Endothelial cell of umbilical vein (primary cell): Measurements from ENCODE around the gene SEMA3A. TPM values are rescaled to one million over a fixed set of nuclear protein-coding genes. Genes with fewer than 3 reads are reported as not detected.

ENCODE experiments used
- BruUV-seq: library from RNA; stranded (reverse); fragments of 400-500 nt; replicated peaks from 2 replicates; lab custom pipeline; 2021; lab: Mats Ljungman, UMichigan
- CTCF ChIA-PET: fragments of 300-600, 350-600 bp; sonication (Branson Sonifier 250); formaldehyde crosslinking; loops from one replicate; lab custom pipeline; 2021; ENCODE audit warnings: antibody characterized with exemption, inconsistent platforms; lab: Charles Lee
- POLR2A ChIA-PET: fragments of 300-600, 350-600 bp; sonication (Branson Sonifier 250); formaldehyde crosslinking; loops from one replicate; lab custom pipeline; 2021; ENCODE audit warnings: antibody characterized with exemption, inconsistent platforms; lab: Charles Lee
- DNase-seq: peaks from one replicate; pipeline ENCODE4 v3.0.0-alpha.2; 2011; ENCODE audit warnings: low read depth, low spot score
- FAIRE-seq: peaks from 2 replicates; lab custom pipeline; 2011; peaks lifted over from hg19 to GRCh38; lab: Jason Lieb, UNC
- H2AFZ ChIP-seq: 2 replicates; pipeline ENCODE4 v1.6.0; 2012; ENCODE audit warnings: low read depth, low read length, control low read depth, inconsistent platforms
- H3K27ac ChIP-seq: 2 replicates; pipeline ENCODE4 v1.5.1; 2011; ENCODE audit warnings: low read depth, mild to moderate bottlenecking, control low read depth, low read length, moderate library complexity; ENCODE audit not compliant: insufficient read depth
- H3K27me3 ChIP-seq, 2 experiments: 2 replicates each; pipeline versions ENCODE4 v1.6.0 to v1.6.1; 2011; ENCODE audit warnings: low read length in 2 of 2, mixed read lengths in 1 of 2; ENCODE audit not compliant: control insufficient read depth in 2 of 2, insufficient read depth in 2 of 2
- H3K36me3 ChIP-seq, 2 experiments: 2 replicates in 1 of 2; 3 replicates in 1 of 2; pipeline ENCODE4 v1.5.1; 2011; ENCODE audit warnings: low read length in 2 of 2, mild to moderate bottlenecking in 1 of 2, moderate library complexity in 1 of 2; ENCODE audit not compliant: control insufficient read depth in 2 of 2, insufficient read depth in 2 of 2; ENCODE audit errors: extremely low read depth in 1 of 2
- H3K4me1 ChIP-seq: 3 replicates; pipeline ENCODE4 v1.5.1; 2011; ENCODE audit warnings: mild to moderate bottlenecking, low read length; ENCODE audit not compliant: control insufficient read depth, insufficient read depth; ENCODE audit errors: extremely low read depth
- H3K4me2 ChIP-seq: 2 replicates; pipeline ENCODE4 v1.6.1; 2011; ENCODE audit warnings: low read length, control low read depth, mixed read lengths; ENCODE audit not compliant: insufficient read depth
- H3K4me3 ChIP-seq, 3 experiments: fragments of 200-600 bp in 1 of 3; sonication (generic), shearing (Covaris generic) in 1 of 3; replicated peaks in 1 of 3; 2 replicates each; pipeline ENCODE4 v1.5.1; 2011 to 2016; ENCODE audit warnings: control low read depth in 3 of 3, low read length in 3 of 3, mild to moderate bottlenecking in 2 of 3, inconsistent platforms in 1 of 3, low read depth in 1 of 3, moderate library complexity in 1 of 3; ENCODE audit not compliant: insufficient read depth in 1 of 3
- H3K79me2 ChIP-seq: 2 replicates; pipeline ENCODE4 v1.6.0; 2012; ENCODE audit warnings: low read length, inconsistent platforms; ENCODE audit not compliant: control insufficient read depth, insufficient read depth
- H3K9ac ChIP-seq: replicated peaks from 2 replicates; pipeline ENCODE3; 2011; ENCODE audit warnings: low read length, control low read depth; ENCODE audit not compliant: insufficient read depth; ENCODE audit errors: extremely low read depth
- H3K9me1 ChIP-seq: replicated peaks from 3 replicates; pipeline ENCODE4 v1.6.0; 2011; ENCODE audit warnings: mild to moderate bottlenecking, low read length; ENCODE audit not compliant: control insufficient read depth, insufficient read depth; ENCODE audit errors: extremely low read depth
- H3K9me3 ChIP-seq: replicated peaks from 2 replicates; pipeline ENCODE4 v1.5.1; 2012; ENCODE audit warnings: low read length, inconsistent platforms; ENCODE audit not compliant: control insufficient read depth, insufficient read depth
- H4K20me1 ChIP-seq: replicated peaks from 2 replicates; pipeline ENCODE3; 2011; ENCODE audit warnings: mild to moderate bottlenecking, low read length; ENCODE audit not compliant: control insufficient read depth, insufficient read depth; ENCODE audit errors: extremely low read depth
- GATA2 ChIP-seq: IDR thresholded peaks from 2 replicates; pipeline ENCODE4 v1.7.0; 2011; ENCODE audit warnings: low read depth, mild to moderate bottlenecking, moderate library complexity, mixed read lengths, low read length; ENCODE audit not compliant: insufficient read length, insufficient read depth
- MYC ChIP-seq: IDR thresholded peaks from one replicate; pipeline ENCODE4 v1.6.1; 2011; ENCODE audit warnings: mild to moderate bottlenecking, low read depth, low read length
- POLR2A ChIP-seq: IDR thresholded peaks from 2 replicates; pipeline ENCODE4 v1.6.1; 2012; ENCODE audit warnings: low read depth, mild to moderate bottlenecking, control low read depth, low read length
- POLR2AphosphoS5 ChIP-seq: IDR thresholded peaks from 2 replicates; pipeline ENCODE4 v1.6.1; 2012; ENCODE audit warnings: low read depth, mild to moderate bottlenecking, control low read depth, low read length, moderate library complexity; ENCODE audit not compliant: insufficient read depth
- dilution Hi-C: fragments of 300-500 bp; cut with MboI; formaldehyde crosslinking; loops from one replicate; pipeline ENCODE4 v1.15.0; 2019; ENCODE audit warnings: low sequenced_read_pairs; ENCODE audit not compliant: extremely low pct_ligation_motif_present
- intact Hi-C: fragments of 100-400 bp; cut with micrococcal nuclease; formaldehyde crosslinking; loops from one replicate; pipeline ENCODE4 v1.10.0; 2022
- polyA plus RNA-seq, 4 experiments: library from polyadenylated mRNA; depleted of rRNA in 3 of 4; stranded (reverse) in 3 of 4; unstranded in 1 of 4; fragments of >200 nt; gene quantifications; 2 replicates each; pipeline versions ENCODE4 v1.2.1 to v1.2.3, GENCODE V29; 2011 to 2012; ENCODE audit warnings: missing spikeins in 1 of 4
- total RNA-seq: library from RNA; stranded (reverse); gene quantifications from 2 replicates; pipeline ENCODE4 v1.2.3, GENCODE V29; 2021
- TF ChIP-seq, protein P1 (sequence below), 2 donors: IDR thresholded peaks; 1 replicate in 1 of 2; 2 replicates in 1 of 2; pipeline ENCODE4 v1.5.1; 2011; ENCODE audit warnings: low read length in 2 of 2, mild to moderate bottlenecking in 2 of 2, moderate library complexity in 2 of 2, control low read depth in 1 of 2, inconsistent platforms in 1 of 2, low read depth in 1 of 2; ENCODE audit not compliant: insufficient read depth in 1 of 2; ENCODE audit errors: extremely low read depth in 1 of 2

Gene SEMA3A
- total and polyA plus RNA-seq, 2 donors (not counting 3 experiments of a cell fraction or from before 2014, with no cell fraction given), result 0.68 to 1.2 TPM

DNA sequence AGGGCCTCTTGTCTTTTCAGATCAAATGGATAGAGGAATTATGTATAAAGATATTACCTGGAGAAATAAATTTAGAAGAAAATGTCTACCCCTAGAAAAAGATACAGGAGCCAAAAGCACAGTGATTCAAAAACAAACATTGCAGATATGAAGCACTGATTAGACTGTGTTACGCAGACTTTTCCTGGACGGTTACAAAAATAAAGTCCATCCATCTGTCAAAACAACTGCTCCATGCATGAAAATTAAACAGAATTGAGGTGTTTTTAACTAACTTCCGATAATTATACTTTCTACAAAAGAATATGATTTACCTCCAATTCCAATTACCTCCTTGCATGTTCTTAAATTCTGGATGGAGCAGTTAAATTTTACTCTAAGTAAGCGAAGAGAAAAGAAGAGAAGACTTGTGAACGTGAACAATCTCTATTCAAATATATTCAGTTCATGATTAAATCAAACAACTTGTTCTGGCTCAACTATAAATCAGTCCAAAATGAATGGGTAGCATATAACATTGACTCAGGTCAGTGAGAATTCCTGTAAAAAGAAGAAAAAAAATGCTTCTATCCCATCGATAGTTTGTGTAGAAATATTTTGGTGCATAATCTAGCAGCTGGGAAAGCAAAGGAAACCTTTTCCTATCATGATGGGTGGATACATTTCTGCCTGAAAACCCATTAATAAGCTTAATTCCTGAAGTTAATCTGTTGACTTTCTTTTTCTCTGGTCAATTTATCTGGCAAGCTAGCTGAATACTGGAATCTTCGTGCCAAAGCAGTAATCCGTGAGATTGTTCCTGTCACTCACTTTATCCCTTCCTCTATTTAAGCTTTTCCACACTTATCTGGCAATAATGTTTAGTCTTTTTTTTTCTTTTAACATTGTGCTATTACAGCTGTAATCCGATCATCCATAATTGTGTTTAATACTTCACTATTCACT is 80.4 kb downstream of the SEMA3A start:
- H3K4me1 ChIP-seq, result peaks cover 25% of the 10 kb centered on the region
- H3K36me3 ChIP-seq, result no peaks in the 10 kb centered on the region
- no peaks in the 10 kb centered on the region for H4K20me1 ChIP-seq
- POLR2A ChIA-PET, result no interaction called here
- intact Hi-C loops (loop anchor here (2.0 to 5.0 kb wide), 4 partner anchors 53 to 188 kb away; no protein-coding TSS in a partner anchor), dilution Hi-C loops (no loop called here)
- CTCF ChIA-PET, result interaction anchor here (0.9 to 1.5 kb wide), 4 partner anchors 8 to 908 kb away, joined by 3 to 4 read pairs (median 4); no protein-coding TSS in a partner anchor
- H3K4me2 ChIP-seq, result peak overlapping the region; percentile 49
- H2AFZ ChIP-seq, result peak overlapping the region; percentile 36
- peak; percentile 79 for DNase-seq
- no peaks in the 10 kb centered on the region for H3K79me2 ChIP-seq
- H3K9ac ChIP-seq, result no peak overlapping the region
- peak overlapping the region; percentile 52 for H3K27ac ChIP-seq
- H3K9me1 ChIP-seq, result no peaks in the 10 kb centered on the region
- no peaks in the 10 kb centered on the region for H3K27me3 ChIP-seq
- no peak overlapping the region for H3K4me3 ChIP-seq
- FAIRE-seq, result no peak
- BruUV-seq, result no TSS peak
- peak; percentile 22 for TF ChIP-seq GATA2
- TF ChIP-seq MYC, result no peak
- TF ChIP-seq POLR2AphosphoS5, result no peak
- no peaks in the 10 kb centered on the region for H3K9me3 ChIP-seq

DNA sequence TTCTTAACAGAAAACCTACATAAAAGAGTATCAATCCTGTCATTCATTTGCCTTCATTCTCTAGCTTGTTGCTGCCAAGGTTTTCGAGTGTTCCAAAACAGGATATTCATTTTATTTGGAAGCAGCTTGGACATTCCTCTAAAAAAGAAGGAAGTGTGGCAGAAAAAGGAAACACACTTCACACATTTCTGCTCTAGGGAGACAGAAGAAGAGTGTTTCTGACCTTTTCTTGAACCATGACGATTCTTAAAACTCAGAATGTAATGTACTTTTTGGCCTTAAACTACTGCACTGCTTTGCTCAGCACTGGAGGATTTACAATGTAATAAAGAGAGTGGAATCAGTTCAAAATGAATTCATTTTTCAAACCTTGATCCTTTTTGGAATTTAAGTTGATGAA is 81.3 kb downstream of the SEMA3A start:
- dilution Hi-C loops, result no loop called here
- H2AFZ ChIP-seq, result peak overlapping the region; percentile 79
- intact Hi-C loops, result loop anchor here (2.0 to 5.0 kb wide), 4 partner anchors 52 to 189 kb away; no protein-coding TSS in a partner anchor
- TF ChIP-seq MYC (no peak), POLR2AphosphoS5 (no peak), GATA2 (no peak), POLR2A (no peak)
- TF ChIP-seq, protein P1, sequence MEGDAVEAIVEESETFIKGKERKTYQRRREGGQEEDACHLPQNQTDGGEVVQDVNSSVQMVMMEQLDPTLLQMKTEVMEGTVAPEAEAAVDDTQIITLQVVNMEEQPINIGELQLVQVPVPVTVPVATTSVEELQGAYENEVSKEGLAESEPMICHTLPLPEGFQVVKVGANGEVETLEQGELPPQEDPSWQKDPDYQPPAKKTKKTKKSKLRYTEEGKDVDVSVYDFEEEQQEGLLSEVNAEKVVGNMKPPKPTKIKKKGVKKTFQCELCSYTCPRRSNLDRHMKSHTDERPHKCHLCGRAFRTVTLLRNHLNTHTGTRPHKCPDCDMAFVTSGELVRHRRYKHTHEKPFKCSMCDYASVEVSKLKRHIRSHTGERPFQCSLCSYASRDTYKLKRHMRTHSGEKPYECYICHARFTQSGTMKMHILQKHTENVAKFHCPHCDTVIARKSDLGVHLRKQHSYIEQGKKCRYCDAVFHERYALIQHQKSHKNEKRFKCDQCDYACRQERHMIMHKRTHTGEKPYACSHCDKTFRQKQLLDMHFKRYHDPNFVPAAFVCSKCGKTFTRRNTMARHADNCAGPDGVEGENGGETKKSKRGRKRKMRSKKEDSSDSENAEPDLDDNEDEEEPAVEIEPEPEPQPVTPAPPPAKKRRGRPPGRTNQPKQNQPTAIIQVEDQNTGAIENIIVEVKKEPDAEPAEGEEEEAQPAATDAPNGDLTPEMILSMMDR (IDR thresholded peaks at IDR 0.05; ENCODE audit: extremely low read depth in 1 of 2, insufficient read depth in 1 of 2, low read depth in 1 of 2, low read length in 2 of 2), result no peak
- H3K27ac ChIP-seq, result peak overlapping the region; percentile 52
- no peak overlapping the region for H3K4me3 ChIP-seq
- peak; percentile 84 for DNase-seq
- ChIA-PET POLR2A (interaction anchor here (0.6 kb wide), 1 partner anchor 125 kb away, joined by 5 read pairs; no protein-coding TSS in a partner anchor), CTCF (interaction anchor here (1.2 to 1.4 kb wide), 3 partner anchors 9 to 41 kb away, joined by 3 to 4 read pairs (median 4); no protein-coding TSS in a partner anchor)
- peak overlapping the region; percentile 33 for H3K9ac ChIP-seq
- peak; percentile 76 for FAIRE-seq
- no TSS peak for BruUV-seq
- no peaks in the 10 kb centered on the region for H3K27me3 ChIP-seq
- peaks cover 25% of the 10 kb centered on the region for H3K4me1 ChIP-seq
- H3K9me3 ChIP-seq, result no peaks in the 10 kb centered on the region
- no peaks in the 10 kb centered on the region for H4K20me1 ChIP-seq
- no peaks in the 10 kb centered on the region for H3K36me3 ChIP-seq
- H3K9me1 ChIP-seq, result no peaks in the 10 kb centered on the region
- no peaks in the 10 kb centered on the region for H3K79me2 ChIP-seq
- H3K4me2 ChIP-seq, result peak overlapping the region; percentile 49
